NB4 (cell line): ENCODE data around the gene BTBD9.

Experiments used
- POLR2A ChIP-seq: IDR thresholded peaks from 2 replicates; pipeline ENCODE4 v1.6.1; 2011; ENCODE audit warnings: mild to moderate bottlenecking; ENCODE audit not compliant: insufficient read length; ENCODE audit errors: extremely low read depth
- TF ChIP-seq, protein P1 (sequence below): IDR thresholded peaks from one replicate; pipeline ENCODE4 v1.5.1; 2012; ENCODE audit warnings: low read depth, low read length

DNA sequence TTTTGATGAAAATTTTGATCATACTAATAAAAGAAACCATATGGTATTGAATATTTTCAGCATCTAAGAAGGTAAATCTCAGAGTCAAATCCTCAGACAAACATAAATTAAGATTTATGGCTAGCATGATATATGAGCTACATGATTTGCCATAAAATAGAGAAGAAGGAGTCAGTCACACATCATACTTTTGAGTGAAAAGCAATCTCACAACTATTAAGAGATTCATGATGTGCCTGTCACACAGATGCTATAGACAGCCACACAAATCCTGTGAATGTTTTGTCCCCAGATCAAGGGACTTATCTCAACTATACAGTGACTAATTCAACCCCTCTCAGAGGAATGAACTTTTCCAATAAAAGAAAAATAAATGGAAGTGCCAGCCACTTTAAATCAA is 85.7 kb downstream of the BTBD9 start:
- TF ChIP-seq POLR2A: no peak
- TF ChIP-seq, protein P1, sequence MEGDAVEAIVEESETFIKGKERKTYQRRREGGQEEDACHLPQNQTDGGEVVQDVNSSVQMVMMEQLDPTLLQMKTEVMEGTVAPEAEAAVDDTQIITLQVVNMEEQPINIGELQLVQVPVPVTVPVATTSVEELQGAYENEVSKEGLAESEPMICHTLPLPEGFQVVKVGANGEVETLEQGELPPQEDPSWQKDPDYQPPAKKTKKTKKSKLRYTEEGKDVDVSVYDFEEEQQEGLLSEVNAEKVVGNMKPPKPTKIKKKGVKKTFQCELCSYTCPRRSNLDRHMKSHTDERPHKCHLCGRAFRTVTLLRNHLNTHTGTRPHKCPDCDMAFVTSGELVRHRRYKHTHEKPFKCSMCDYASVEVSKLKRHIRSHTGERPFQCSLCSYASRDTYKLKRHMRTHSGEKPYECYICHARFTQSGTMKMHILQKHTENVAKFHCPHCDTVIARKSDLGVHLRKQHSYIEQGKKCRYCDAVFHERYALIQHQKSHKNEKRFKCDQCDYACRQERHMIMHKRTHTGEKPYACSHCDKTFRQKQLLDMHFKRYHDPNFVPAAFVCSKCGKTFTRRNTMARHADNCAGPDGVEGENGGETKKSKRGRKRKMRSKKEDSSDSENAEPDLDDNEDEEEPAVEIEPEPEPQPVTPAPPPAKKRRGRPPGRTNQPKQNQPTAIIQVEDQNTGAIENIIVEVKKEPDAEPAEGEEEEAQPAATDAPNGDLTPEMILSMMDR: no peak
